Neutrophil (primary cell): ENCODE data around the gene CREB3.

Source experiments
- H3K27ac ChIP-seq: fragments of 200-600 bp; sonication (generic); 2 replicates; pipeline ENCODE4 v1.5.1; 2016; ENCODE audit warnings: mild to moderate bottlenecking, moderate library complexity
- H3K27me3 ChIP-seq: fragments of 200-600 bp; sonication (generic); 2 replicates; pipeline ENCODE4 v1.6.0; 2016; ENCODE audit warnings: mild to moderate bottlenecking
- H3K36me3 ChIP-seq: fragments of 200-600 bp; sonication (generic); 2 replicates; pipeline ENCODE4 v1.5.1; 2017
- H3K4me1 ChIP-seq, 2 experiments: fragments of 200-600 bp in 1 of 2; sonication (generic) in 1 of 2; 1 replicate in 1 of 2; 2 replicates in 1 of 2; pipeline versions ENCODE4 v1.5.1 to v1.6.1; 2013 to 2016; ENCODE audit warnings: low read depth in 1 of 2, low read length in 1 of 2, mild to moderate bottlenecking in 1 of 2, moderate library complexity in 1 of 2; ENCODE audit not compliant: control insufficient read depth in 1 of 2, insufficient read depth in 1 of 2
- H3K4me3 ChIP-seq, 2 experiments: fragments of 200-600 bp in 1 of 2; sonication (generic) in 1 of 2; 1 replicate in 1 of 2; 2 replicates in 1 of 2; pipeline ENCODE4 v1.5.1; 2013 to 2016; ENCODE audit warnings: low read depth in 1 of 2, low read length in 1 of 2, mild to moderate bottlenecking in 1 of 2, moderate library complexity in 1 of 2
- H3K9me3 ChIP-seq: fragments of 200-600 bp; sonication (generic); 2 replicates; pipeline ENCODE4 v1.5.1; 2016
- TF ChIP-seq, protein P1 (sequence below): fragments of 200-600 bp; sonication (generic); IDR thresholded peaks from 2 replicates; pipeline ENCODE4 v1.5.1; 2016; ENCODE audit warnings: antibody characterized with exemption

The CREB3 gene

DNA sequence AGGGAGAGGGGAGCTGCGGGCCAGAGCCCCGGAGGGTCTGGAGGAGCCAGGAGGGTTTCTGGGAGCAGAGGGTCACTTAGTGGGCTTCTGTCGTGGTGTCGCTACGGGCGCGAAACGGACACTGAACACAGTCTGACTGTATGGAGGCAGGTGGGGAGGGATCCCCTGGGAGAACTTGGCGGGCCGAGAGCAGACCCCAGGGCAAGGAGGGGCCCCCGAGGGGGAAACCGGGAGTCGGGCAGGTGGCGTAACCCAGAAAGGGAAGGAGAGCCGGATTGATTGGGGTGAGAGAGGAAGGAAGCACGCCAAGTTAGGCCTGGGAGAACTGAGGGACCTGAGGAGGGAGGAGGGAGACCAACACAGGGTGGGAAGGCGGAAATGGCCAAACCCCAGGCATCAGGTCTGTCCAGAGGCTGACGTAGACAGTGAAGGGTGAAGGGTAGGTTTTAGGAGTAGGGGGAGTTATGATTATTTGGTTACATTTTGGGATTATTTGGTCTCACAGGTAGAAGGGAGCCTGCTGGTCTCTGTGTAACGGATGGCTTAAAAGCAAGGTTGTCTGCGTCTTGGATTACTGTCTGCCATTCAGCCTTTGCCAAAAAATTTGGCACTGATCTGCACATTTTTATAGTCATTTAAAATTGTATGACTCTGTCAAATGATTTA lies 24.9 kb downstream of the CREB3 start:
- Histone ChIP-seq H3K9me3 (no peaks in the 10 kb centered on the region), H3K36me3 (peaks cover 30% of the 10 kb centered on the region), H3K27me3 (no peaks in the 10 kb centered on the region), H3K4me1 (peaks cover 15 to 21% of the 10 kb centered on the region in 2 experiments), H3K27ac (peak overlapping the region; percentile 62), H3K4me3 (peak overlapping the region; percentile 65 to 76)
- TF ChIP-seq, protein P1, sequence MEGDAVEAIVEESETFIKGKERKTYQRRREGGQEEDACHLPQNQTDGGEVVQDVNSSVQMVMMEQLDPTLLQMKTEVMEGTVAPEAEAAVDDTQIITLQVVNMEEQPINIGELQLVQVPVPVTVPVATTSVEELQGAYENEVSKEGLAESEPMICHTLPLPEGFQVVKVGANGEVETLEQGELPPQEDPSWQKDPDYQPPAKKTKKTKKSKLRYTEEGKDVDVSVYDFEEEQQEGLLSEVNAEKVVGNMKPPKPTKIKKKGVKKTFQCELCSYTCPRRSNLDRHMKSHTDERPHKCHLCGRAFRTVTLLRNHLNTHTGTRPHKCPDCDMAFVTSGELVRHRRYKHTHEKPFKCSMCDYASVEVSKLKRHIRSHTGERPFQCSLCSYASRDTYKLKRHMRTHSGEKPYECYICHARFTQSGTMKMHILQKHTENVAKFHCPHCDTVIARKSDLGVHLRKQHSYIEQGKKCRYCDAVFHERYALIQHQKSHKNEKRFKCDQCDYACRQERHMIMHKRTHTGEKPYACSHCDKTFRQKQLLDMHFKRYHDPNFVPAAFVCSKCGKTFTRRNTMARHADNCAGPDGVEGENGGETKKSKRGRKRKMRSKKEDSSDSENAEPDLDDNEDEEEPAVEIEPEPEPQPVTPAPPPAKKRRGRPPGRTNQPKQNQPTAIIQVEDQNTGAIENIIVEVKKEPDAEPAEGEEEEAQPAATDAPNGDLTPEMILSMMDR = no peak

DNA sequence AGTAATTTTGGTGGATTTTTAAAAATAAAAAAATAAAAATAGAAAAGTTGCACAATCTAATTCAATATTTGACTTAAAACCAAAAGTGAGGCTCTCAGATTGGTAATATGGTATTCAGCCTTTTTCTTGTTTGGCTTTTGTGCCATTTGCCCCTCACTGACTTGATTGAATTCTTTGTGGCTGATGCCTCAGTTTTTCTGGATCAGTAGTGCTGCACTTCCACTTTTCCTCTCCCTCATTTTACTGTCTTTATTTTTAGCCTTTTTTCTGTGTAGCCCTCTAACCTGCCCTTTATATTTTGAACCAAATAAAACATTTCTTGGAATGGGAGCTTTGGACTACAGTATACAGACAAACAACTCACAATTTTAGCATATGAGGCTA lies 25.4 kb downstream of the CREB3 start:
- Histone ChIP-seq H3K27me3 (no peaks in the 10 kb centered on the region), H3K4me3 (peak overlapping the region in 1 of 2 experiments; percentile 76), H3K4me1 (peaks cover 15 to 21% of the 10 kb centered on the region in 2 experiments), H3K36me3 (peaks cover 25% of the 10 kb centered on the region), H3K27ac (no peak overlapping the region), H3K9me3 (no peaks in the 10 kb centered on the region)
- TF ChIP-seq, protein P1 = no peak

DNA sequence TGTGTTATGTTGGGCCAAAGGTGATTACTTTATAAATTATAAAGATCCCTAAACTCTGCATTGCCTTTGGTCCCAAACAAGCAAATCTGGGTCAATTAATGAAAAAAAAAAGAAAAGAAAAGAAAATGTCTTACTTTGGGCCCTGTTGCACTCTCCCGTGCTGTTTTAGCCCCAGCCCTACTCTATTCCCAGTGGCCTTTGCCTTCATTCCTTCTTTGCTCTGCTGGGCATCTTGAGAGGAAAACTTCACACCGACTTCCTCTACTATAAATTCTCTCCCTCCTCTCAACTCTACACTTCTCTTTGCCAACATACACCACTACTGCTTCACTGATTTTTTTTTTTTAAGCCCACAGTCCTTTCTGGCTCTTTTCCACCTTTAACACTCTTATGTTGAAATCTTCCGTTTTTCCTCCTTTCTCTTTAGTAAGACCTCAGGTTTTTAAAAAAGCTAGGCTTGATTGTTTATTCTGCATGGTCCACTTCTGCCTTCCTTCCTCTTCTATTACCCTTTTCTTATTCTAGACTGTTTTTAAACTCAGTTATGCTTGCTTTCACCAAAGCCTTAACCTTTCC lies 26.1 kb downstream of the CREB3 start:
- H3K4me3 ChIP-seq = no peak overlapping the region
- H3K27ac ChIP-seq = no peak overlapping the region

DNA sequence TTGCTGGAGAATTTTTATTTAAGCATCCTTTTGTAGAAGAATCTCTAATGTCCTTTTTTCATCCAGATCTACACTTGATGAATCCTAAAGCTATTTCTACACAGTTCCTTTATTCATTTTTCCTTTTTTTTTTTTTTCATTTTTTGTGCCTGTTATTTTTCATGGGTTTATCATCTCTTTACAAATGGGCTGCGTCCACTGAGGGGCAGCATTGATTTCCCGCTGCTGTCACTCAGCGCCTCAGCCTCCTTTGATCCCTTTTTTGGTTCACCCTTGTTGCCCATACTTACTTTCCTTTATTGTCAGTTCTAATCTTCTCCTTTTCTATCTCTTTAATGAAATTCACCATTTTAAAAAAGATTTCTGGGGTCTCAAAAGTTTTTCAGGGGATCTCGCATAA lies 27.3 kb downstream of the CREB3 start:
- peaks cover 5% of the 10 kb centered on the region for H3K36me3 ChIP-seq
- H3K9me3 ChIP-seq = no peaks in the 10 kb centered on the region
- TF ChIP-seq, protein P1 = no peak
- no peak overlapping the region for H3K27ac ChIP-seq
- peaks cover 15 to 21% of the 10 kb centered on the region in 2 experiments for H3K4me1 ChIP-seq
- no peaks in the 10 kb centered on the region for H3K27me3 ChIP-seq
- no peak overlapping the region for H3K4me3 ChIP-seq

More for the DNA sequence above, 26.1 kb downstream of the CREB3 start:
- TF ChIP-seq, protein P1 = no peak
- no peaks in the 10 kb centered on the region for H3K27me3 ChIP-seq
- H3K36me3 ChIP-seq = peaks cover 18% of the 10 kb centered on the region
- H3K9me3 ChIP-seq = no peaks in the 10 kb centered on the region
- H3K4me1 ChIP-seq = peaks cover 15 to 21% of the 10 kb centered on the region in 2 experiments

DNA sequence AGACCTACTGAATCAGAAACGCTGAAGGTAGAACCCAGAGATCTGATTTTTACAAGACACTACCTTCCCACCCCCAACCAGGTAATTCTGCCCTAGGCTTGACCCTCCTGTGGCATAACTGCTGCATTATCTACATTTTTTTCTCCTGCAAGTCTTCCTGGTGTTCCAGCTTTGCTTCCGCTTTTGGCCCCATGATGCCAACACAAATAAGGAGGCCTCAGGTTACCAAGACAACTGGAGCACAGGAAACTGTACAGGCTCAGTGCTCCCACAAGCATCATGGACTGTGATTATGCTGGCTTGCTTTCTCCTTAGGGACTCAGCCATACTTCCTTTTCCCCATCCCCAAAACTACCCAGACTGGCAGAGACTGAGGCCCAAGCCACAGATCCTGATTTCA lies 28.2 kb downstream of the CREB3 start:
- TF ChIP-seq, protein P1 = no peak
- H3K27ac ChIP-seq = no peak overlapping the region
- H3K4me3 ChIP-seq = no peak overlapping the region
- H3K27me3 ChIP-seq = no peaks in the 10 kb centered on the region
- no peaks in the 10 kb centered on the region for H3K36me3 ChIP-seq
- peaks cover 15 to 21% of the 10 kb centered on the region in 2 experiments for H3K4me1 ChIP-seq
- H3K9me3 ChIP-seq = no peaks in the 10 kb centered on the region
